ENCODE measurements around the gene C19orf73. TPM values are rescaled to one million over a fixed set of nuclear protein-coding genes. Genes with fewer than 3 reads are reported as not detected.

The C19orf73 gene
- total and polyA plus RNA-seq, 9 of the 15 experiments (the other 6 are each of a cell fraction or from before 2014, with no cell fraction given), result 0.08 to 7.4 (median 1.4) TPM

GRCh38 chr19:49145573-49146407 lies 26.8 kb upstream of the C19orf73 start (continued):
- no peak for TF ChIP-seq STAT6 (CRISPR knock-in tag; IDR thresholded peaks at IDR 0.05)
- TF ChIP-seq ZNF121 (CRISPR knock-in tag; conservative IDR thresholded peaks at IDR 0.05), result no peak
- no peak for TF ChIP-seq SMARCB1 (IDR thresholded peaks at IDR 0.05; ENCODE audit: insufficient read length, low read depth)
- no peak for TF ChIP-seq ELF4 (CRISPR knock-in tag; IDR thresholded peaks at IDR 0.05)
- TF ChIP-seq, protein P1, sequence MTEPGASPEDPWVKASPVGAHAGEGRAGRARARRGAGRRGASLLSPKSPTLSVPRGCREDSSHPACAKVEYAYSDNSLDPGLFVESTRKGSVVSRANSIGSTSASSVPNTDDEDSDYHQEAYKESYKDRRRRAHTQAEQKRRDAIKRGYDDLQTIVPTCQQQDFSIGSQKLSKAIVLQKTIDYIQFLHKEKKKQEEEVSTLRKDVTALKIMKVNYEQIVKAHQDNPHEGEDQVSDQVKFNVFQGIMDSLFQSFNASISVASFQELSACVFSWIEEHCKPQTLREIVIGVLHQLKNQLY (CRISPR knock-in tag; conservative IDR thresholded peaks at IDR 0.05), result no peak
- peak; percentile 93 for TF ChIP-seq TCF7L2 (IDR thresholded peaks at IDR 0.05; ENCODE audit: low read depth, low read length)
- TF ChIP-seq, protein P2, sequence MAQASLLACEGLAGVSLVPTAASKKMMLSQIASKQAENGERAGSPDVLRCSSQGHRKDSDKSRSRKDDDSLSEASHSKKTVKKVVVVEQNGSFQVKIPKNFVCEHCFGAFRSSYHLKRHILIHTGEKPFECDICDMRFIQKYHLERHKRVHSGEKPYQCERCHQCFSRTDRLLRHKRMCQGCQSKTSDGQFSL (CRISPR knock-in tag; IDR thresholded peaks at IDR 0.05), result peak; percentile 81
- TF ChIP-seq, protein P2 (tag; IDR thresholded peaks at IDR 0.05), result peak in 1 of 2 experiments; percentile 71; a peak in 2 of 4 replicates
- TF ChIP-seq, protein P3, sequence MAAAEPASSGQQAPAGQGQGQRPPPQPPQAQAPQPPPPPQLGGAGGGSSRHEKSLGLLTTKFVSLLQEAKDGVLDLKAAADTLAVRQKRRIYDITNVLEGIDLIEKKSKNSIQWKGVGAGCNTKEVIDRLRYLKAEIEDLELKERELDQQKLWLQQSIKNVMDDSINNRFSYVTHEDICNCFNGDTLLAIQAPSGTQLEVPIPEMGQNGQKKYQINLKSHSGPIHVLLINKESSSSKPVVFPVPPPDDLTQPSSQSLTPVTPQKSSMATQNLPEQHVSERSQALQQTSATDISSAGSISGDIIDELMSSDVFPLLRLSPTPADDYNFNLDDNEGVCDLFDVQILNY (CRISPR knock-in tag; IDR thresholded peaks at IDR 0.05), result no peak
- TF ChIP-seq TEAD2 (tag; IDR thresholded peaks at IDR 0.05), result no peak
- no peak for TF ChIP-seq ZNF41 (CRISPR knock-in tag; conservative IDR thresholded peaks at IDR 0.05)

All from K562 (cell line).